Spinal cord (tissue), 10 donors: ENCODE data around the gene CALHM1. TPM values are rescaled to one million over a fixed set of nuclear protein-coding genes. Genes with fewer than 3 reads are reported as not detected.
"Not testable (repeated sequence)": the region's sequence is repeated elsewhere in the genome, so short reads cannot be mapped to it uniquely, and the experiment has no call there.

ENCODE experiments used
- DNase-seq, 6 donors: peaks; one replicate each; pipeline versions ENCODE4 v3.0.0 to v3.0.0-alpha.2; 2013 to 2015; ENCODE audit warnings: low spot score in 6 of 6, low read depth in 4 of 6
- H3K27ac ChIP-seq: one replicate; pipeline ENCODE4 v1.5.1; 2013; ENCODE audit warnings: low read depth, low read length, control low read depth
- H3K27me3 ChIP-seq: one replicate; pipeline ENCODE4 v1.6.1; 2013; ENCODE audit warnings: low read length; ENCODE audit not compliant: control insufficient read depth, insufficient read depth
- H3K36me3 ChIP-seq: one replicate; pipeline ENCODE4 v1.6.1; 2013; ENCODE audit warnings: low read length; ENCODE audit not compliant: control insufficient read depth, insufficient read depth
- H3K4me1 ChIP-seq: one replicate; pipeline ENCODE4 v1.6.1; 2013; ENCODE audit warnings: low read length; ENCODE audit not compliant: control insufficient read depth, insufficient read depth
- H3K4me3 ChIP-seq: one replicate; pipeline ENCODE4 v1.5.1; 2013; ENCODE audit warnings: low read depth, low read length, control low read depth
- H3K9me3 ChIP-seq: one replicate; pipeline ENCODE4 v1.6.1; 2013; ENCODE audit warnings: low read length; ENCODE audit not compliant: control insufficient read depth, insufficient read depth
- WGBS: methylation state at CpG from one replicate; pipeline ENCODE4 v1.1.5; 2013; ENCODE audit warnings: missing lambda C conversion rate; ENCODE audit not compliant: insufficient coverage; 5-methylcytosine and 5-hydroxymethylcytosine counted together
- polyA plus RNA-seq, 2 donors: library from polyadenylated mRNA; unstranded; fragments of 120-200 nt; gene quantifications; one replicate each; pipeline ENCODE4 v1.2.1, GENCODE V29; 2013; ENCODE audit not compliant: insufficient read length in 2 of 2
- total RNA-seq, 2 donors: library from RNA; depleted of rRNA in 1 of 2; stranded (reverse); fragments of 120-200 nt in 1 of 2; fragments of >200 nt in 1 of 2; gene quantifications; one replicate each; pipeline versions ENCODE4 v1.2.3 to v1.2.4, GENCODE V29; 2013 to 2014
- donor health status: healthy.

Gene CALHM1
- total and polyA plus RNA-seq, 4 donors: 0.06 to 0.24 (median 0.21) TPM

GRCh38 chr10:103487410-103487708, 28.7 kb upstream of the CALHM1 start:
- no peaks in the 10 kb centered on the region for H3K27me3 ChIP-seq
- H3K4me3 ChIP-seq: no peak overlapping the region
- H3K27ac ChIP-seq: no peak overlapping the region
- H3K9me3 ChIP-seq: no peaks in the 10 kb centered on the region
- H3K36me3 ChIP-seq: no peaks in the 10 kb centered on the region
- no peak for DNase-seq
- H3K4me1 ChIP-seq: peaks cover 16% of the 10 kb centered on the region
- 88% methylated on average over 1 of the region's 2 CpGs for WGBS

GRCh38 chr10:103486635-103487409, 28.1 kb upstream of the CALHM1 start:
- not testable (repeated sequence) for H3K36me3 ChIP-seq, H3K9me3 ChIP-seq, H3K27me3 ChIP-seq, H3K27ac ChIP-seq, DNase-seq, H3K4me3 ChIP-seq
- 85% methylated on average over 4 of the region's 8 CpGs for WGBS
- peaks cover 16% of the 10 kb centered on the region for H3K4me1 ChIP-seq

- Histone ChIP-seq H3K4me3 (no peak overlapping the region), H3K4me1 (peaks cover 10% of the 10 kb centered on the region), H3K9me3 (no peaks in the 10 kb centered on the region), H3K27ac (no peak overlapping the region), H3K27me3 (no peaks in the 10 kb centered on the region), H3K36me3 (no peaks in the 10 kb centered on the region)
- WGBS: 49% methylated on average over 10 of the region's 12 CpGs
- peak in 2 of 6 donors; percentile 56 to 76 for DNase-seq
These were observed 23.4 kb upstream of the CALHM1 start for GRCh38 chr10:103481974-103482531.

GRCh38 chr10:103480521-103480920, 21.8 kb upstream of the CALHM1 start:
- H3K9me3 ChIP-seq: no peaks in the 10 kb centered on the region
- H3K36me3 ChIP-seq: no peaks in the 10 kb centered on the region
- H3K4me1 ChIP-seq: peaks cover 5% of the 10 kb centered on the region
- 80% methylated on average over 3 of the region's 5 CpGs for WGBS
- no peak overlapping the region for H3K4me3 ChIP-seq
- DNase-seq: no peak
- H3K27ac ChIP-seq: no peak overlapping the region
- H3K27me3 ChIP-seq: no peaks in the 10 kb centered on the region

GRCh38 chr10:103479135-103479534, 20.4 kb upstream of the CALHM1 start, which contains the start of gene CALHM3:
Gene CALHM3, minus strand, starts transcription at chr10:103479240. Its CDS starts 208 bp downstream, at chr10:103479032.
- DNase-seq: no peak
- no peaks in the 10 kb centered on the region for H3K9me3 ChIP-seq
- H3K4me3 ChIP-seq: no peak within 1 kb of the TSS
- 61% methylated on average over 5 of the region's 7 CpGs for WGBS
- no peaks in the 10 kb centered on the region for H3K36me3 ChIP-seq
- no peaks in the 10 kb centered on the region for H3K27me3 ChIP-seq
- H3K27ac ChIP-seq: no peak within 1 kb of the TSS
- peaks cover 4% of the 10 kb centered on the region for H3K4me1 ChIP-seq

- Histone ChIP-seq H3K27me3 (no peaks in the 10 kb centered on the region), H3K4me1 (peaks cover 4% of the 10 kb centered on the region), H3K9me3 (no peaks in the 10 kb centered on the region), H3K36me3 (no peaks in the 10 kb centered on the region), H3K27ac (no peak overlapping the region), H3K4me3 (no peak overlapping the region)
- DNase-seq: no peak
- 74% methylated on average over 22 of the region's 22 CpGs for WGBS
These were observed 20.0 kb upstream of the CALHM1 start for GRCh38 chr10:103478671-103479070.

- H3K4me3 ChIP-seq: no peak overlapping the region
- H3K27me3 ChIP-seq: no peaks in the 10 kb centered on the region
- no peaks in the 10 kb centered on the region for H3K36me3 ChIP-seq
- no peak for DNase-seq
- peaks cover 4% of the 10 kb centered on the region for H3K4me1 ChIP-seq
- WGBS: 59% methylated on average over 9 of the region's 11 CpGs
- H3K9me3 ChIP-seq: no peaks in the 10 kb centered on the region
- no peak overlapping the region for H3K27ac ChIP-seq
These were observed 17.5 kb upstream of the CALHM1 start for GRCh38 chr10:103476046-103476768.

GRCh38 chr10:103475437-103475836, 16.7 kb upstream of the CALHM1 start:
- DNase-seq: no peak
- no peaks in the 10 kb centered on the region for H3K36me3 ChIP-seq
- no peaks in the 10 kb centered on the region for H3K9me3 ChIP-seq
- no peak overlapping the region for H3K4me3 ChIP-seq
- H3K27ac ChIP-seq: no peak overlapping the region
- 80% methylated on average over 4 of the region's 4 CpGs for WGBS
- no peaks in the 10 kb centered on the region for H3K4me1 ChIP-seq
- H3K27me3 ChIP-seq: no peaks in the 10 kb centered on the region

GRCh38 chr10:103474077-103474476, 15.4 kb upstream of the CALHM1 start:
- H3K9me3 ChIP-seq: no peaks in the 10 kb centered on the region
- WGBS: 86% methylated on average over 3 of the region's 3 CpGs
- no peak overlapping the region for H3K27ac ChIP-seq
- H3K27me3 ChIP-seq: no peaks in the 10 kb centered on the region
- no peaks in the 10 kb centered on the region for H3K36me3 ChIP-seq
- no peak overlapping the region for H3K4me3 ChIP-seq
- no peak for DNase-seq
- no peaks in the 10 kb centered on the region for H3K4me1 ChIP-seq
